H1 (cell line): ENCODE measurements around the gene MLF2. TPM values are rescaled to one million over a fixed set of nuclear protein-coding genes. Genes with fewer than 3 reads are reported as not detected.

ENCODE experiments used
- CTCF ChIA-PET: fragments of 300-600 bp; sonication (Branson Sonifier 250); formaldehyde crosslinking; loops from one replicate; lab custom pipeline; 2021; ENCODE audit not compliant: partially characterized antibody; lab: Charles Lee
- POLR2A ChIA-PET: fragments of 300-600 bp; sonication (Branson Sonifier 250); formaldehyde crosslinking; loops from one replicate; lab custom pipeline; 2021; ENCODE audit warnings: inconsistent platforms; ENCODE audit not compliant: partially characterized antibody; lab: Charles Lee
- DNase-seq, 2 experiments: peaks; one replicate each; pipeline versions ENCODE4 v3.0.0 to v3.0.0-alpha.2; 2010 to 2022; ENCODE audit warnings: low spot score in 2 of 2, low read depth in 1 of 2, mixed read lengths in 1 of 2
- FAIRE-seq: peaks from 2 replicates; lab custom pipeline; 2011; peaks lifted over from hg19 to GRCh38; lab: Jason Lieb, UNC
- H2AFZ ChIP-seq: 2 replicates; pipeline ENCODE4 v1.8.1; 2012; ENCODE audit warnings: low read length, inconsistent platforms
- H2AK5ac ChIP-seq: 2 replicates; pipeline ENCODE4 v1.6.1; 2013; ENCODE audit warnings: low read depth, low read length
- H2BK120ac ChIP-seq: replicated peaks from 2 replicates; pipeline ENCODE3; 2013; ENCODE audit warnings: low read depth, low read length, inconsistent platforms
- H2BK12ac ChIP-seq: 2 replicates; pipeline ENCODE4 v1.6.1; 2013; ENCODE audit warnings: low read depth, low read length
- H2BK15ac ChIP-seq: 2 replicates; pipeline ENCODE4 v1.6.1; 2013; ENCODE audit warnings: low read length
- H2BK20ac ChIP-seq: 2 replicates; pipeline ENCODE4 v1.6.1; 2013; ENCODE audit warnings: low read length
- H2BK5ac ChIP-seq: 2 replicates; pipeline ENCODE4 v1.6.1; 2013; ENCODE audit warnings: low read depth, low read length
- H3K14ac ChIP-seq: 2 replicates; pipeline ENCODE4 v1.6.1; 2013; ENCODE audit warnings: inconsistent platforms; ENCODE audit not compliant: insufficient read length
- H3K18ac ChIP-seq: 2 replicates; pipeline ENCODE4 v1.6.1; 2013; ENCODE audit warnings: low read length; ENCODE audit errors: extremely low read depth
- H3K23ac ChIP-seq: 2 replicates; pipeline ENCODE4 v1.6.1; 2013; ENCODE audit warnings: inconsistent platforms; ENCODE audit not compliant: insufficient read length
- H3K23me2 ChIP-seq: 2 replicates; pipeline ENCODE4 v1.6.1; 2013; ENCODE audit warnings: low read depth, low read length
- H3K27ac ChIP-seq: 2 replicates; pipeline ENCODE4 v1.6.1; 2011; ENCODE audit warnings: low read depth, low read length, inconsistent platforms
- H3K27me3 ChIP-seq, 4 experiments: replicated peaks in 1 of 4; 1 replicate in 1 of 4; 2 replicates in 3 of 4; pipeline versions ENCODE4 v1.6.1 to v1.8.1; 2011 to 2013; ENCODE audit warnings: low read length in 3 of 4, mild to moderate bottlenecking in 3 of 4, inconsistent platforms in 2 of 4, mixed read lengths in 2 of 4, moderate library complexity in 1 of 4; ENCODE audit not compliant: control insufficient read depth in 3 of 4, insufficient read depth in 3 of 4; ENCODE audit errors: extremely low read depth in 1 of 4
- H3K36me3 ChIP-seq, 4 experiments: 2 replicates each; pipeline versions ENCODE4 v1.6.1 to v1.8.1; 2011 to 2013; ENCODE audit warnings: mild to moderate bottlenecking in 4 of 4, low read length in 3 of 4, moderate library complexity in 2 of 4, control low read depth in 1 of 4, inconsistent platforms in 1 of 4; ENCODE audit not compliant: insufficient read depth in 4 of 4, control insufficient read depth in 2 of 4
- H3K4ac ChIP-seq: replicated peaks from 2 replicates; pipeline ENCODE3; 2013; ENCODE audit warnings: low read length, low read depth, mixed read lengths, inconsistent platforms; ENCODE audit not compliant: insufficient read length
- H3K4me1 ChIP-seq, 4 experiments: replicated peaks in 1 of 4; 1 replicate in 1 of 4; 2 replicates in 3 of 4; pipeline versions ENCODE4 v1.6.1 to v1.8.1; 2011 to 2013; ENCODE audit warnings: low read length in 3 of 4, inconsistent platforms in 2 of 4, mixed read lengths in 1 of 4; ENCODE audit not compliant: insufficient read depth in 4 of 4, control insufficient read depth in 3 of 4
- H3K4me2 ChIP-seq, 2 experiments: 2 replicates each; pipeline versions ENCODE4 v1.6.1 to v1.8.1; 2011 to 2013; ENCODE audit warnings: low read depth in 2 of 2, low read length in 2 of 2, control low read depth in 1 of 2, inconsistent platforms in 1 of 2, mild to moderate bottlenecking in 1 of 2; ENCODE audit not compliant: insufficient read depth in 1 of 2
- H3K4me3 ChIP-seq, 4 experiments: fragments of 200-600, 300-600 bp in 1 of 4; sonication (generic), shearing (Covaris generic), sonication (Bioruptor Twin) in 1 of 4; 2 replicates each; pipeline versions ENCODE4 v1.5.1 to v1.8.1; 2011 to 2016; ENCODE audit warnings: low read length in 4 of 4, low read depth in 3 of 4, control low read depth in 2 of 4, inconsistent platforms in 2 of 4, mild to moderate bottlenecking in 2 of 4, mixed read lengths in 1 of 4, moderate library complexity in 1 of 4; ENCODE audit not compliant: insufficient read depth in 2 of 4; ENCODE audit errors: extremely low read depth in 1 of 4
- H3K56ac ChIP-seq: replicated peaks from 2 replicates; pipeline ENCODE3; 2013; ENCODE audit warnings: low read depth, mild to moderate bottlenecking, mixed read lengths, low read length, inconsistent platforms; ENCODE audit not compliant: insufficient read length
- H3K79me1 ChIP-seq: 2 replicates; pipeline ENCODE4 v1.6.1; 2013; ENCODE audit warnings: low read depth, low read length, control low read depth
- H3K79me2 ChIP-seq, 2 experiments: 2 replicates each; pipeline versions ENCODE4 v1.6.1 to v1.8.1; 2012 to 2013; ENCODE audit warnings: low read length in 2 of 2, mild to moderate bottlenecking in 2 of 2, inconsistent platforms in 1 of 2; ENCODE audit not compliant: insufficient read depth in 2 of 2, control insufficient read depth in 1 of 2
- H3K9ac ChIP-seq, 4 experiments: replicated peaks in 1 of 4; 1 replicate in 1 of 4; 2 replicates in 3 of 4; pipeline versions ENCODE4 v1.6.1 to v1.8.1; 2011 to 2013; ENCODE audit warnings: low read depth in 3 of 4, low read length in 3 of 4, control low read depth in 2 of 4, mild to moderate bottlenecking in 2 of 4, moderate library complexity in 2 of 4, inconsistent platforms in 1 of 4; ENCODE audit errors: extremely low read depth in 1 of 4
- H3K9me3 ChIP-seq, 2 experiments: 2 replicates each; pipeline versions ENCODE4 v1.6.1 to v1.8.1; 2012 to 2013; ENCODE audit warnings: mild to moderate bottlenecking in 2 of 2, moderate library complexity in 2 of 2, control low read depth in 1 of 2, inconsistent platforms in 1 of 2, low read depth in 1 of 2, low read length in 1 of 2, mixed read lengths in 1 of 2; ENCODE audit not compliant: insufficient read depth in 2 of 2
- H4K20me1 ChIP-seq, 2 experiments: replicated peaks in 1 of 2; 2 replicates each; pipeline versions ENCODE3 to v1.8.1; 2011 to 2013; ENCODE audit warnings: inconsistent platforms in 2 of 2, low read length in 2 of 2, mild to moderate bottlenecking in 1 of 2; ENCODE audit not compliant: insufficient read depth in 2 of 2, control insufficient read depth in 1 of 2
- H4K5ac ChIP-seq: 2 replicates; pipeline ENCODE4 v1.6.1; 2013; ENCODE audit warnings: low read length, low read depth, mixed read lengths, inconsistent platforms; ENCODE audit not compliant: insufficient read length
- H4K8ac ChIP-seq: 2 replicates; pipeline ENCODE4 v1.8.0; 2013; ENCODE audit warnings: mild to moderate bottlenecking, moderate library complexity, low read length, inconsistent platforms; ENCODE audit not compliant: insufficient read depth; ENCODE audit errors: extremely low read depth
- H4K91ac ChIP-seq: replicated peaks from 2 replicates; pipeline ENCODE3; 2013; ENCODE audit warnings: low read length, mixed read lengths, inconsistent platforms; ENCODE audit not compliant: insufficient read length
- E2F6 ChIP-seq: IDR thresholded peaks from 2 replicates; pipeline ENCODE4 v1.6.1; 2012; ENCODE audit warnings: inconsistent platforms
- KDM4A ChIP-seq: IDR thresholded peaks from one replicate; pipeline ENCODE4 v1.7.1; 2012; ENCODE audit warnings: low read depth, mild to moderate bottlenecking, moderate library complexity, low read length, inconsistent platforms; ENCODE audit not compliant: severe bottlenecking
- POLR2A ChIP-seq, 2 experiments: IDR thresholded peaks; 1 replicate in 1 of 2; 2 replicates in 1 of 2; pipeline ENCODE4 v1.6.1; 2011; ENCODE audit warnings: low read depth in 2 of 2, low read length in 2 of 2, mild to moderate bottlenecking in 2 of 2; ENCODE audit errors: control extremely low read depth in 1 of 2
- POLR2AphosphoS5 ChIP-seq: IDR thresholded peaks from 2 replicates; pipeline ENCODE4 v1.6.1; 2011; ENCODE audit warnings: low read depth, low read length
- WGBS, 2 experiments: shearing (Covaris generic) in 1 of 2; methylation state at CpG; one replicate each; pipeline versions ENCODE4 v1.1.6 to v1.1.7; 2013 to 2015; ENCODE audit warnings: low lambda C conversion rate in 2 of 2, mixed read lengths in 2 of 2, inconsistent platforms in 1 of 2, low coverage in 1 of 2, missing lambda C conversion rate in 1 of 2; ENCODE audit not compliant: insufficient replicate concordance in 2 of 2, insufficient coverage in 1 of 2, insufficient read length in 1 of 2; ENCODE audit errors: extremely low coverage in 1 of 2, missing lambda C conversion rate in 1 of 2; 5-methylcytosine and 5-hydroxymethylcytosine counted together
- polyA plus RNA-seq, 7 experiments: library from polyadenylated mRNA; depleted of rRNA in 3 of 7; stranded (reverse) in 5 of 7; unstranded in 2 of 7; fragments of >200 nt in 5 of 7; fragments of 200-250 nt in 2 of 7; gene quantifications; 1 replicate in 5 of 7; 2 replicates in 1 of 7; 4 replicates in 1 of 7; pipeline versions ENCODE4 v1.2.1 to v1.2.3, GENCODE V29; 2011 to 2013; ENCODE audit warnings: missing spikeins in 2 of 7, mixed read lengths in 2 of 7
- total RNA-seq: library from RNA; stranded (reverse); fragmentation: NEBNext Ultra II Directional; extraction: Animal tissue kit (Norgen Biotek cat#: 25700); gene quantifications from 2 replicates; pipeline ENCODE4 v1.2.1, GENCODE V29; 2021

The MLF2 gene
- total and polyA plus RNA-seq, 2 of the 8 experiments (the other 6 are each of a cell fraction or from before 2014, with no cell fraction given): 229 to 401 TPM

DNA sequence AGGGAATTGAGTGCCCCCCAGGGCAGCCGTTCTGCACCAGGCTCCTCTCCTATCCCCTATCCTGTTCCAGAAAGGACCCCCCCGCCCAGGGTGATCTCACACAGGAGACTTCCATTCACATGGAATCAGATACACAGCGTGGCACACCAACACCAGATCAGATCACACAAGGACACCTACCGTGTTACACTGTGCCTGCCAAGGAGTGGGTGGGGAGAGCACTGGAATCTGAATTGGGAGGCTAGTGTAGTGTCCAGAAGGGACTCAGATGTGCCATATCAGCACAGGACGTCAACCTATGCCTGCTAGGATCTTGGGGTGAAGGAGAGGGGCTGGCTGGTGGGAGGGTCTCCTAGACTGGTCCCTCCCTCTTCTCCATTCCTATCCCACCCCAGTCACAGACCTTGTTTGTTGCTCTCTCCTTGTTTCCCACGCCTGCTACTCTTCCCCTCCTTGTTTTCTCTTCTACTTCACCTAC is 15.5 kb upstream of the MLF2 start:
- Histone ChIP-seq H3K4me3 (peak overlapping the region; percentile 83 to 98 (median 87)), H2BK12ac (peak overlapping the region; percentile 2; the same call in 1 of the 2 replicates), H3K9me3 (no peaks in the 10 kb centered on the region), H3K27ac (peak overlapping the region; percentile 13; the same call in 1 of the 2 replicates), H3K23ac (no peak overlapping the region)
- no peak for FAIRE-seq
- no peak for TF ChIP-seq E2F6
- peak; percentile 47; the same call in 1 of the 2 replicates for TF ChIP-seq POLR2AphosphoS5
- no peak for TF ChIP-seq KDM4A
- TF ChIP-seq POLR2A (IDR thresholded peaks at IDR 0.05; ENCODE audit: control extremely low read depth in 1 of 2, low read depth in 2 of 2, low read length in 2 of 2): peak in 1 of 2 experiments; percentile 62; a peak in 2 of 3 replicates
- TF ChIP-seq, all 59 proteins: peak for 2
- Histone ChIP-seq H3K23me2 (peaks cover 16% of the 10 kb centered on the region), H3K4me1 (peaks cover 10 to 44% (median 30%) of the 10 kb centered on the region in 4 experiments), H3K79me2 (peaks cover 4 to 25% of the 10 kb centered on the region in 2 experiments; a peak in 2 of 4 replicates), H2BK15ac (no peak overlapping the region), H3K4ac (no peak overlapping the region), H2BK120ac (no peak overlapping the region), H4K8ac (no peak overlapping the region), H2AK5ac (peak overlapping the region; percentile 1; the same call in 1 of the 2 replicates), H3K36me3 (peaks cover 0 to 23% (median 5%) of the 10 kb centered on the region in 4 experiments; a peak in 6 of 8 replicates), H2BK20ac (0 out of 2 replicates have a peak overlapping the region, but pooled peaks have one; percentile 24), H4K91ac (peak overlapping the region; percentile 5), H4K20me1 (peaks cover 6 to 20% of the 10 kb centered on the region in 2 experiments), H2AFZ (no peak overlapping the region), H4K5ac (peak overlapping the region; percentile 24), H3K79me1 (0 out of 2 replicates have a peak, but pooled peaks cover 2% of the 10 kb centered on the region), H3K9ac (peak overlapping the region in 3 of 4 experiments; percentile 2 to 82 (median 16); a peak in 3 of 7 replicates), H3K14ac (no peak overlapping the region), H3K27me3 (peaks cover 0 to 10% (median 8%) of the 10 kb centered on the region in 4 experiments; a peak in 5 of 7 replicates), H3K18ac (peak overlapping the region; percentile 75), H3K4me2 (peak overlapping the region; percentile 88 to 100), H3K56ac (no peak overlapping the region), H2BK5ac (peak overlapping the region; percentile 5; the same call in 1 of the 2 replicates)
- WGBS, 2 experiments: 8% methylated on average over 6 of the region's 6 CpGs; no CpG with 5 or more reads in 1 of the 2 experiments
- CTCF ChIA-PET: interaction anchor here (1.1 to 29.6 kb wide), 7 partner anchors 12 to 123 kb away, joined by 3 to 532 read pairs (median 4); partner anchors contain the start of genes GNB3, GPR162, MLF2 and P3H3
- POLR2A ChIA-PET: interaction anchor here (1.2 to 11.6 kb wide), 9 partner anchors 10 to 129 kb away, joined by 3 to 151 read pairs (median 12); partner anchors contain the start of genes CDCA3, GNB3, MLF2 and P3H3
- DNase-seq: no peak
